Mucosa of stomach (tissue), 1 donor: ENCODE measurements around the gene TM2D3.

ENCODE experiments used
- H3K27me3 ChIP-seq: one replicate; pipeline ENCODE4 v1.7.0; 2013; ENCODE audit warnings: mild to moderate bottlenecking, low read length; ENCODE audit not compliant: control insufficient read depth, insufficient read depth
- H3K36me3 ChIP-seq: one replicate; pipeline ENCODE4 v1.7.0; 2013; ENCODE audit warnings: low read length; ENCODE audit not compliant: control insufficient read depth, insufficient read depth
- H3K4me1 ChIP-seq: one replicate; pipeline ENCODE4 v1.7.0; 2013; ENCODE audit warnings: mild to moderate bottlenecking, low read length; ENCODE audit not compliant: control insufficient read depth, insufficient read depth
- H3K4me3 ChIP-seq: one replicate; pipeline ENCODE4 v1.7.0; 2013; ENCODE audit warnings: low read length
- H3K9ac ChIP-seq: one replicate; pipeline ENCODE4 v1.7.0; 2013; ENCODE audit warnings: mild to moderate bottlenecking, low read length, moderate library complexity
- H3K9me3 ChIP-seq: one replicate; pipeline ENCODE4 v1.7.0; 2013; ENCODE audit warnings: mild to moderate bottlenecking, low read length, moderate library complexity; ENCODE audit not compliant: control insufficient read depth
- donor health status: Pancreatic carcinoma.

TM2D3 gene

DNA sequence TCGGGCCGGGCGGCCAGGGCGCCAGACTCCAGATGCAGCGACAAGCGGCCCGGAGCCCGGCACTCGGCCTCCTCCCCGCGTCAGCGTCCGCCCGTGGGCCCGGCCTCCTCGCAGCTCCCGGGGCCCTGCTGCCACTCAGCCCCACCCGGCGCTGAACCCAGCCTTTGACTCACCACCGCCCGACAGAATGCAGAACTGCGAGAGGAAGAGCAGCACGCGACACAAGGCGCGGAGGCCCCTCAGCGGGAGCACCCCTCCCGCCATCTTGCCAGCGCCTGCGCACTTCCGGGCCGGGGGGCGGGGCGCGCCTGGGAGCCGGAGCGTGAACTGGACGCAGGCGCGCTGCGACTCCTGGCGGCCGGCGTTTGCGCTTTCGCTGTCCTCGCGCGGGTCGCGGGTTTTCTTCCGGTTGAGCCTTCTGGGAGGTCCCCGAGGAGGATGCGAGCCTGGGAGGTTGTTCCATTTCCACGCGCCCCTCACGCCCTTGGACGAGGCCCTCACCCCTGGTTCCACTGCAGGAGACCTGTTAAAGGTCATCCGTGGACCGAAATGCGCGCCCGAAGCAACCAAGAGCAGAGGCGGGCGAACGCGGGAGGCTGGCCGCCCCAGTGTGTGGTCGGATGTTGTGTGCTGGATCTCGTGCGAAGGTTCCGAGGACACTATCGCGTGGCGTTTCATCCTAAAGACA is at the start of gene TM2D3:
Gene TM2D3, minus strand, starts transcription at position 284 of the 688 bp plus-strand sequence. Its CDS starts 20 bp downstream, at position 264.
- H3K9me3 ChIP-seq = no peaks in the 10 kb centered on the region
- no peaks in the 10 kb centered on the region for H3K27me3 ChIP-seq
- H3K4me1 ChIP-seq = peaks cover 12% of the 10 kb centered on the region
- H3K36me3 ChIP-seq = no peaks in the 10 kb centered on the region
- peak within 1 kb of the TSS; percentile 89 for H3K9ac ChIP-seq
- peak within 1 kb of the TSS; percentile 88 for H3K4me3 ChIP-seq

GRCh38 chr15:101698314-101698713 is 46.1 kb upstream of the TM2D3 start:
- H3K9me3 ChIP-seq = no peaks in the 10 kb centered on the region
- no peaks in the 10 kb centered on the region for H3K27me3 ChIP-seq
- no peaks in the 10 kb centered on the region for H3K36me3 ChIP-seq
- H3K4me1 ChIP-seq = no peaks in the 10 kb centered on the region
- H3K4me3 ChIP-seq = no peak overlapping the region
- no peak overlapping the region for H3K9ac ChIP-seq

GRCh38 chr15:101697488-101697887 is 45.3 kb upstream of the TM2D3 start:
- H3K4me3 ChIP-seq = no peak overlapping the region

GRCh38 chr15:101696829-101697228 is 44.6 kb upstream of the TM2D3 start:
- H3K9ac ChIP-seq = no peak overlapping the region
- no peak overlapping the region for H3K4me3 ChIP-seq
- no peaks in the 10 kb centered on the region for H3K36me3 ChIP-seq
- H3K9me3 ChIP-seq = no peaks in the 10 kb centered on the region
- no peaks in the 10 kb centered on the region for H3K4me1 ChIP-seq
- H3K27me3 ChIP-seq = no peaks in the 10 kb centered on the region

More at GRCh38 chr15:101697488-101697887, 45.3 kb upstream of the TM2D3 start:
- Histone ChIP-seq H3K27me3 (no peaks in the 10 kb centered on the region), H3K4me1 (no peaks in the 10 kb centered on the region), H3K9ac (no peak overlapping the region), H3K36me3 (no peaks in the 10 kb centered on the region), H3K9me3 (no peaks in the 10 kb centered on the region)

- no peaks in the 10 kb centered on the region for H3K36me3 ChIP-seq
Observed at GRCh38 chr15:101694261-101694660, 42.1 kb upstream of the TM2D3 start.

DNA sequence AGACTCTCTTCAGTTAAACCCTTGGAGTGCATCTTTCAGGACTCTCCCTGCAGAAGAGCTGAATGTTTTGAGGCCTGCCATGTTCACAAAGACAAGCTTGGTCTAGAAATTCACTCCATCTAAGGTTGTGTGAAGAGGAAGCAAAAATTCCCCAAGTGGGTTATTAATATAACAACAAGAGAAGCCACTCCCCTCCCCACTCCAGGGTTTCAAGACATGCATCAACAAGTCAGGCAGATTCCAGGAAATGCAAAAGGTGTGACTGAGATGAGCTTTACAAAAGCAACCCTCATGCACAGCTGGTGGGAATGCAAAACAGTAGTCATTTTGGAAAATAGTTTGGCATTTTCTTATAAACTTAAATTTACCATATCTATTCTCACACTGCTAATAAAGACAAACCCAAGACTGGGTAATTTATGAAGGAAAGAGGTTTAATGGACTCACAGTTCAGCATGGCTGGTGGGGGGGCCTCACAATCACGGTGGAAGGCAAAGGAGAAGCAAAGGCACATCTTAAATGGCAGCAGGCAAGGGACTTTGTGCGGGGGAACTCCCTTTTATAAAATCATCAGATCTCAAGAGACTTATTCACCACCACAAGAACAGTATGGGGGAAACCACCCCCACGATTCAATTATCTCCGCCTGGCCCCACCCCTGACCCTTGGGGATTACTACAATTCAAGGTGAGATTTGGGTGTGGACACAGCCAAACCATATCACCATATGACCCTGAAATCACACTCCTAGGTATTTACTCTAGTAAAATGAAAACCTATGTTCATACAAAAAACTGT is 40.8 kb upstream of the TM2D3 start:
- no peaks in the 10 kb centered on the region for H3K36me3 ChIP-seq

More at GRCh38 chr15:101694261-101694660, 42.1 kb upstream of the TM2D3 start:
- Histone ChIP-seq H3K9ac (no peak overlapping the region), H3K27me3 (no peaks in the 10 kb centered on the region), H3K4me1 (no peaks in the 10 kb centered on the region), H3K4me3 (no peak overlapping the region), H3K9me3 (no peaks in the 10 kb centered on the region)

GRCh38 chr15:101689901-101690300 is 37.7 kb upstream of the TM2D3 start:
- H3K4me1 ChIP-seq = no peaks in the 10 kb centered on the region
- no peaks in the 10 kb centered on the region for H3K27me3 ChIP-seq
- no peaks in the 10 kb centered on the region for H3K36me3 ChIP-seq
- no peaks in the 10 kb centered on the region for H3K9me3 ChIP-seq
- no peak overlapping the region for H3K4me3 ChIP-seq
- H3K9ac ChIP-seq = no peak overlapping the region

More for the DNA sequence above, 40.8 kb upstream of the TM2D3 start:
- no peaks in the 10 kb centered on the region for H3K4me1 ChIP-seq
- H3K9me3 ChIP-seq = no peaks in the 10 kb centered on the region
- H3K4me3 ChIP-seq = no peak overlapping the region
- H3K27me3 ChIP-seq = no peaks in the 10 kb centered on the region
- no peak overlapping the region for H3K9ac ChIP-seq

GRCh38 chr15:101686718-101687117 is 34.5 kb upstream of the TM2D3 start:
- Histone ChIP-seq H3K9me3 (no peaks in the 10 kb centered on the region), H3K4me1 (no peaks in the 10 kb centered on the region), H3K36me3 (no peaks in the 10 kb centered on the region)

DNA sequence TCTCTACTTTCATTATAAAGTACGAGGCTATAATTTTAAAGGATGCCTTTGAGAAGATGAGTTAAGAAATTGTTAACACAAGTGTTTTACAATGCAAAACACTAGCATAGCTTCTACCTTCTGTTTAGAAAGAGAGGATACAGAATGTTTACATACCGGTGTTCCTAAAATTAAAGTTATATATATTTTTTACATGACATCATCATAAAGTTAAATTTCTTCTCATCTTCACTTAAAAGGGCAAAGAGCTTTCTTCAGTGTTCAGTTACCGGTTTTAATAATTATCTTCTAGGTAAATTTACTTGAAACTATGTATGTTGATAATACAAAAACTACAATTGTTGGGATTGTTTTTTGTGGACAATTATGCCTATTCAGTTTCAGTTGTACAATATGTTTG is 32.7 kb upstream of the TM2D3 start:
- Histone ChIP-seq H3K4me3 (no peak overlapping the region), H3K36me3 (no peaks in the 10 kb centered on the region), H3K27me3 (no peaks in the 10 kb centered on the region), H3K4me1 (no peaks in the 10 kb centered on the region), H3K9ac (no peak overlapping the region), H3K9me3 (no peaks in the 10 kb centered on the region)

More at GRCh38 chr15:101686718-101687117, 34.5 kb upstream of the TM2D3 start:
- Histone ChIP-seq H3K9ac (no peak overlapping the region), H3K4me3 (no peak overlapping the region), H3K27me3 (no peaks in the 10 kb centered on the region)

DNA sequence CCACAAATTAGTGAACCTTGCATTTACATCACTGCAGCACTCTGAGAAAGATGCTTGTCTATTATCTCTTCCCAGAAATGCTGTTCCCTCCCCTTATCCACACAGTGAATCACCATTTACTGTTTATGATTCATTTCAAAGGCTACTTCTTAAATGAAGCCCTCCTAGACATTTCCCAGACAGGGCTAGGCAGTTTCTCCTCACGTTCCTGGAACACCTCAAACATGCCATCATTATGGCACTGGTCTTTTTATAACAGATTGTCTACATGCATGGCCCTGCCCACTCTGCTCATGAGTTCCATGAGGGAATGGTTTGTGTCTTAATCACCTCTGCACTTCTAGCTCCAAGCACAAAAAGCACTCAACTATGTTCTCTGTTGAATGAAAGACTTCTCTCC is 32.2 kb upstream of the TM2D3 start:
- Histone ChIP-seq H3K9me3 (no peaks in the 10 kb centered on the region), H3K36me3 (no peaks in the 10 kb centered on the region), H3K4me3 (no peak overlapping the region), H3K9ac (no peak overlapping the region), H3K27me3 (no peaks in the 10 kb centered on the region), H3K4me1 (no peaks in the 10 kb centered on the region)

DNA sequence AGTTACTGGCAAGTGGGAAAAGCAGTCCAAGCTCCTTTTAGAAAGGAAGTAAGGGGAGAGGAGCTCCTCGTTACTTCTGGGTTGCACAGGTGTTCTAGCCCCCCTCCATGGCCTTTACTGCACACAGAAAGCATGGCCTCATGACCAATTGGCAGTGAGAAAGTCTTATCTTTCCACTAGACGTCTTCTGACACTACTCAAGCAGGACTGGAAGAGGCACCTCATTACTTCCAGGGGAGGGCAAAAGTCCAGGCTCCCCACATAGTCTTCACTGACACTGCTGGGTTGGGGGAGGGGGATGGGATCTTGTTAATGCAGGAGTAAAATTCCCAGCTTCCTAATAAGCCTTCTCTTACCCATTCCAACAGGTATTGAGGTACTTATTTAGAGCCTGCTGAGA is 27.6 kb upstream of the TM2D3 start:
- no peaks in the 10 kb centered on the region for H3K9me3 ChIP-seq
- H3K9ac ChIP-seq = no peak overlapping the region
- no peaks in the 10 kb centered on the region for H3K4me1 ChIP-seq
- no peaks in the 10 kb centered on the region for H3K36me3 ChIP-seq
- no peak overlapping the region for H3K4me3 ChIP-seq
- no peaks in the 10 kb centered on the region for H3K27me3 ChIP-seq

GRCh38 chr15:101676921-101677329 is 24.7 kb upstream of the TM2D3 start:
- H3K4me3 ChIP-seq = no peak overlapping the region
- H3K9me3 ChIP-seq = no peaks in the 10 kb centered on the region
- H3K27me3 ChIP-seq = no peaks in the 10 kb centered on the region
- no peak overlapping the region for H3K9ac ChIP-seq
- H3K4me1 ChIP-seq = no peaks in the 10 kb centered on the region
- H3K36me3 ChIP-seq = no peaks in the 10 kb centered on the region
